Esophagus muscularis mucosa (tissue), 4 donors: ENCODE data around the gene SLC4A2. TPM values are rescaled to one million over a fixed set of nuclear protein-coding genes. Genes with fewer than 3 reads are reported as not detected.

Experiments used
- DNase-seq: peaks from one replicate; pipeline ENCODE4 v3.0.0-alpha.2; 2017; ENCODE audit errors: extremely low spot score
- H3K27ac ChIP-seq, 4 donors: fragments of 200-600 bp; sonication (generic); replicated peaks in 1 of 4; 1 replicate in 3 of 4; 2 replicates in 1 of 4; pipeline ENCODE4 v1.5.1; 2016 to 2019; ENCODE audit warnings: mild to moderate bottlenecking in 1 of 4
- H3K27me3 ChIP-seq, 4 donors: fragments of 200-600 bp; sonication (generic); one replicate each; pipeline versions ENCODE4 v1.5.1 to v1.6.0; 2016 to 2019
- H3K36me3 ChIP-seq, 4 donors: fragments of 200-600 bp; sonication (generic); one replicate each; pipeline ENCODE4 v1.5.1; 2016 to 2019
- H3K4me1 ChIP-seq, 4 donors: fragments of 200-600 bp; sonication (generic); one replicate each; pipeline ENCODE4 v1.5.1; 2016 to 2019
- H3K4me3 ChIP-seq, 4 donors: fragments of 200-600 bp; sonication (generic); 1 replicate in 2 of 4; 2 replicates in 2 of 4; pipeline ENCODE4 v1.5.1; 2016 to 2019; ENCODE audit warnings: mild to moderate bottlenecking in 4 of 4, moderate library complexity in 1 of 4
- H3K9me3 ChIP-seq, 4 donors: fragments of 200-600 bp; sonication (generic); 1 replicate in 3 of 4; 2 replicates in 1 of 4; pipeline ENCODE4 v1.5.1; 2016 to 2019
- EP300 ChIP-seq: sonication (generic); formaldehyde crosslinking; IDR thresholded peaks from one replicate; pipeline ENCODE4 v1.6.1; 2017; ENCODE audit warnings: antibody characterized with exemption
- POLR2A ChIP-seq: fragments of 450-650 bp; IDR thresholded peaks from one replicate; pipeline ENCODE4 v1.6.1; 2017; ENCODE audit warnings: antibody characterized with exemption, moderate library complexity, mild to moderate bottlenecking, low read depth
- POLR2AphosphoS5 ChIP-seq, 2 donors: sonication (generic); formaldehyde crosslinking; IDR thresholded peaks; one replicate each; pipeline ENCODE4 v1.6.1; 2017; ENCODE audit warnings: antibody characterized with exemption in 2 of 2
- WGBS: methylation state at CpG from one replicate; pipeline ENCODE4 v1.1.5; 2018; 5-methylcytosine and 5-hydroxymethylcytosine counted together
- intact Hi-C: fragments of 100-400 bp; cut with DNase I; formaldehyde crosslinking; loops from one replicate; pipeline ENCODE4 v1.15.1; 2023
- total RNA-seq, 4 donors: library from RNA; depleted of rRNA; stranded (reverse); fragments of >200 nt; gene quantifications; one replicate each; pipeline versions ENCODE4 v1.1.0 to v1.2.1, GENCODE V29; 2016
- TF ChIP-seq, protein P1 (sequence below), 3 experiments: fragments of 200-600 bp in 2 of 3; fragments of 450-650 bp in 1 of 3; sonication (generic) in 2 of 3; IDR thresholded peaks; one replicate each; pipeline ENCODE4 v1.5.1; 2017 to 2019; ENCODE audit warnings: antibody characterized with exemption in 3 of 3, mild to moderate bottlenecking in 2 of 3, moderate library complexity in 1 of 3

SLC4A2 gene
- total RNA-seq, 4 donors from 2014 or later: 96.8 to 165 (median 122) TPM

DNA sequence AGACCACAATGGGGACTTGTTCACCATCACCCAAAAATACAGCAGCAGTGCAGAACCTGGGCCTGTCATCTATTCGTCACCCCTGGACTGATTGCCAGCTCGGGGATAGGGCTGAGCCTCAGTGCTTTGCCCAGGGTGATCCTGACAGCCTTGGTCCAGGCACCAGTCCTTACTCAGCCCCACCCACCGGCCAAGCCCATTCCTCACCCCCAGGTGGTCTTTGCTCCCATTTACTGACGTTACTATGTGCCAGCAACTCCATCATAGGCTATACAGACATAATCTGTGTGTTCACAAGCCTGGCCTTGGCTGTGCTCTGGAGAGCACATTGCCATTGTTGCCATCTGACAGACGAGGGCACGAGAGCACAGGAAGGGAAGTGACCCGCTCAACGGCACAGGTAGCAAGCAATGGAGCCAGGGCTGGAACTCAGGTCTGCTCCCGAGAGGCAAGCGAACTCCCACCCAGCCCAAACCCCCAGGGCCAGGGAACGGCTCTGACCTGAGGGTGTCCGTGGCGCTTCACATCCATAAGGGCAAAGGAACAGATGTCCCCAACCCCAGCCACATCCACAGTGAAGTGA is 41.9 kb upstream of the SLC4A2 start:
- WGBS: 58% methylated on average over 8 of the region's 13 CpGs
- DNase-seq: no peak
- Histone ChIP-seq H3K4me1 (peaks cover 35 to 39% (median 37%) of the 10 kb centered on the region in 4 donors), H3K27me3 (peaks cover 0 to 87% (median 41%) of the 10 kb centered on the region in 4 donors), H3K36me3 (peaks cover 0 to 24% (median 0%) of the 10 kb centered on the region in 4 donors), H3K27ac (no peak overlapping the region), H3K9me3 (no peaks in the 10 kb centered on the region), H3K4me3 (no peak overlapping the region)
- intact Hi-C loops: loop anchor here (10.0 kb wide), 1 partner anchor 243 kb away; no protein-coding TSS in a partner anchor
- no peak for TF ChIP-seq POLR2AphosphoS5 (IDR thresholded peaks at IDR 0.05)
- no peak for TF ChIP-seq POLR2A
- no peak for TF ChIP-seq EP300
- TF ChIP-seq, protein P1, sequence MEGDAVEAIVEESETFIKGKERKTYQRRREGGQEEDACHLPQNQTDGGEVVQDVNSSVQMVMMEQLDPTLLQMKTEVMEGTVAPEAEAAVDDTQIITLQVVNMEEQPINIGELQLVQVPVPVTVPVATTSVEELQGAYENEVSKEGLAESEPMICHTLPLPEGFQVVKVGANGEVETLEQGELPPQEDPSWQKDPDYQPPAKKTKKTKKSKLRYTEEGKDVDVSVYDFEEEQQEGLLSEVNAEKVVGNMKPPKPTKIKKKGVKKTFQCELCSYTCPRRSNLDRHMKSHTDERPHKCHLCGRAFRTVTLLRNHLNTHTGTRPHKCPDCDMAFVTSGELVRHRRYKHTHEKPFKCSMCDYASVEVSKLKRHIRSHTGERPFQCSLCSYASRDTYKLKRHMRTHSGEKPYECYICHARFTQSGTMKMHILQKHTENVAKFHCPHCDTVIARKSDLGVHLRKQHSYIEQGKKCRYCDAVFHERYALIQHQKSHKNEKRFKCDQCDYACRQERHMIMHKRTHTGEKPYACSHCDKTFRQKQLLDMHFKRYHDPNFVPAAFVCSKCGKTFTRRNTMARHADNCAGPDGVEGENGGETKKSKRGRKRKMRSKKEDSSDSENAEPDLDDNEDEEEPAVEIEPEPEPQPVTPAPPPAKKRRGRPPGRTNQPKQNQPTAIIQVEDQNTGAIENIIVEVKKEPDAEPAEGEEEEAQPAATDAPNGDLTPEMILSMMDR (IDR thresholded peaks at IDR 0.05): no peak

DNA sequence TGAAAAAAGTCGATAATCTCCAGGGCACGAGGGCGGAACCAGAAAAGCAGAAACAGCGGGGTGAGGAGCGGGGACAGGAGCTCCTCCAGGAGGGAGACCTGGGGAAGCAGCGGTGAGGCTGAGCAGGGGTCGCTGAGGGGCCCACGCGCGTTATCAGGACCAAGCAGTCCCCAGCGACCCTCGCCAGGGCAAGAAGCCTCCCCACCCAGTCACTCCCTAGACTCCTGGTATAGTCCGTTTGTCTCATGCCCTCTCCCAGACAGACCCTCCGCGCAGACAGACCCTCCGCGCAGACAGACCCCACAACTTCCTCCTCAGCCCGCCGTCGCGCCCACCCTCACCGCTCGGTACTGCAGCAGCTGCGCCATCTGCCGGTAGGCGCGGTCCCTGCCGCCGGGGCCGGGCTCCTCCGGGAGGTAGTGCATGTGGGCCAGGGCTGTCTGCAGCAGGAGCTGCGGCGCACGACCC is 41.4 kb upstream of the SLC4A2 start:
- no peak overlapping the region for H3K27ac ChIP-seq
- no peak for DNase-seq
- intact Hi-C loops: loop anchor here (10.0 kb wide), 1 partner anchor 243 kb away; no protein-coding TSS in a partner anchor
- peak overlapping the region; percentile 29 to 41 (median 35) for H3K4me3 ChIP-seq
- peaks cover 31 to 34% (median 32%) of the 10 kb centered on the region in 4 donors for H3K4me1 ChIP-seq
- TF ChIP-seq EP300 (no peak), POLR2A (no peak), POLR2AphosphoS5 (IDR thresholded peaks at IDR 0.05) (no peak)
- TF ChIP-seq, protein P1 (IDR thresholded peaks at IDR 0.05): peak; percentile 80 to 95 (median 84)
- peaks cover 0 to 20% (median 0%) of the 10 kb centered on the region in 4 donors for H3K36me3 ChIP-seq
- no peaks in the 10 kb centered on the region for H3K9me3 ChIP-seq
- 12% methylated on average over 16 of the region's 34 CpGs for WGBS
- H3K27me3 ChIP-seq: peaks cover 0 to 81% (median 37%) of the 10 kb centered on the region in 4 donors

DNA sequence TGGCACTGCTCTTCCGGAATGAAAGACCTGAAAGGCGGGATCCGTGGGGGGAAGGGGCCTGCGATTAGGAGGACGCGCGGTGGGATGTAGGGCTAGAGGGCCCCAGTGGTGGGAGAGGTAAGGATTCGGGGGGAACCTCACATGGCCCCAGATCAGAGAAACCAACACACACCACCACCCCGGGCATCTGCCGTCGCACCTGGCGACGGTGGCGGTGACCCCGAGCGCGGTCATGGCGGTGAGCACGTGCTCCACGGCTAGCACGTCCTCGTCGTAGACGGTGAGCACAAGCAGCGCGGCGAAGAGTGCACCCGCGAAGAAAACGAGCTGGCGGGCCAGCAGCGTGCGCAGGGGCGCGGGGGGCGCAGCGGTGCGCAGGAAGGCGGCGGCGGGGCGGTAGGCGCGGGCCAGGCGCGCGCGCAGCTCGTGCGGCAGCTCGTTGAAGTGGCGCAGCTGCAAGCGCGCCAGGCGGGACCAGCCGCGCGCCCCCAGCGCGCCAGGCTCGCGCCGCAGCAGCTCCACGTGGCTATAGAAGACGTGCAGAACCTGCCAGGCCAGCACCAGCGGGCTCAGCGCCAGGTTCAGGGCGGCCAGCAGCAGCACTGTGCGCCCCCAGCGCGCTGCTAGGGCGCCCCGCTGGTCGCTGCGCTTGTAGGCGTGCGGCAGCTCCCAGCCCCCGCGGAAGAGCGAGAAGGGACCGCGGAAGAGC is 40.8 kb upstream of the SLC4A2 start:
- Histone ChIP-seq H3K9me3 (no peaks in the 10 kb centered on the region), H3K27ac (no peak overlapping the region), H3K4me3 (peak overlapping the region; percentile 29 to 41 (median 35)), H3K36me3 (peaks cover 0 to 14% (median 0%) of the 10 kb centered on the region in 4 donors), H3K4me1 (peaks cover 25 to 28% (median 26%) of the 10 kb centered on the region in 4 donors), H3K27me3 (peaks cover 0 to 80% (median 31%) of the 10 kb centered on the region in 4 donors)
- TF ChIP-seq, protein P1 (IDR thresholded peaks at IDR 0.05): no peak
- TF ChIP-seq POLR2AphosphoS5 (IDR thresholded peaks at IDR 0.05) (no peak), POLR2A (no peak), EP300 (no peak)
- 7% methylated on average over 26 of the region's 82 CpGs for whole genome bisulfite sequencing
- intact Hi-C loops: loop anchor here (10.0 kb wide), 1 partner anchor 244 kb away; no protein-coding TSS in a partner anchor
- no peak for DNase-seq

DNA sequence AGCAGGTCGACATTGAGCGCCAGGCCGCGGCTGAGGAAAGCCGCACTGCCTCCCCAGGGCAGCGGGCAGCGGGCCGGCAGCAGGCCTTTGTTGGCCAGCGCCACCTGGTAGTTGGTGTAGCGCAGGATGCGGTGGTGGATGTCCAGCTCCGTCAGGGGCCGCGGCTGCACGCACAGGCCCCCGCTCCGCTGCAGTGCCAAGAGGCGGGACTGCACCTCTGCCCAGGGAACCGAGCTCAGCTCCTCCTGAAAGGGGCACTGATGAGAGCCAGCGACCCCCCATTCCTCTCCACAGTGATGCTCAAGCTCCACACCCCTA is 40.3 kb upstream of the SLC4A2 start:
- DNase-seq: no peak
- Histone ChIP-seq H3K4me1 (peaks cover 20 to 23% (median 21%) of the 10 kb centered on the region in 4 donors), H3K9me3 (no peaks in the 10 kb centered on the region), H3K27me3 (peaks cover 0 to 75% (median 27%) of the 10 kb centered on the region in 4 donors), H3K36me3 (peaks cover 0 to 10% (median 0%) of the 10 kb centered on the region in 4 donors), H3K4me3 (peak overlapping the region; percentile 29 to 41 (median 35)), H3K27ac (no peak overlapping the region)
- WGBS: 4% methylated on average over 4 of the region's 20 CpGs
- TF ChIP-seq EP300: no peak
- no peak for TF ChIP-seq POLR2A
- TF ChIP-seq, protein P1 (IDR thresholded peaks at IDR 0.05): no peak
- no peak for TF ChIP-seq POLR2AphosphoS5 (IDR thresholded peaks at IDR 0.05)
- intact Hi-C loops: loop anchor here (10.0 kb wide), 1 partner anchor 244 kb away; no protein-coding TSS in a partner anchor
